Measurements from ENCODE around the gene MTA3.

MTA3 gene

DNA sequence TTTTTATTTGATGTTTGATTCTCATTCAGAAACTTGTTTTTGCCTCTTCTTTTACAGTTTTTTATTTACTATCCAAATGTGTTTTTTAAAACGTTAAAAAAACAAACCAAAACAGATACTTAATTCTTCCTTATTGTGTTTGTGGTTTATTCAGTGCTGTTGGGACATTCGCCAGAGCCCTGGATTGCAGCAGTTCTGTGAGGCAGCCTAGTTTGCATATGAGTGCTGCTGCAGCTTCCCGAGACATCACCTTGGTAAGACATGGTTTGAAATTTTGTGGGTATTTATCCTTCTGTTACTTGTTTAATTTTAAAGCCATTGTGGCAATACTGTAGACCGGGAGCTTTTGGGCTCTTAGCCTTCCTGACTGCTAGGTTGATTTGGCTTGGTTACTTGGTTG is 91.2 kb downstream of the MTA3 start:
- DNase-seq (ENCODE audit: low read depth in 2 of 2): peak; percentile 28 to 29
- no peak overlapping the region for H3K4me3 ChIP-seq (replicated peaks in 1 of 2; ENCODE audit: low read depth in 2 of 2, low read length in 2 of 2)
- TF ChIP-seq, protein P1, sequence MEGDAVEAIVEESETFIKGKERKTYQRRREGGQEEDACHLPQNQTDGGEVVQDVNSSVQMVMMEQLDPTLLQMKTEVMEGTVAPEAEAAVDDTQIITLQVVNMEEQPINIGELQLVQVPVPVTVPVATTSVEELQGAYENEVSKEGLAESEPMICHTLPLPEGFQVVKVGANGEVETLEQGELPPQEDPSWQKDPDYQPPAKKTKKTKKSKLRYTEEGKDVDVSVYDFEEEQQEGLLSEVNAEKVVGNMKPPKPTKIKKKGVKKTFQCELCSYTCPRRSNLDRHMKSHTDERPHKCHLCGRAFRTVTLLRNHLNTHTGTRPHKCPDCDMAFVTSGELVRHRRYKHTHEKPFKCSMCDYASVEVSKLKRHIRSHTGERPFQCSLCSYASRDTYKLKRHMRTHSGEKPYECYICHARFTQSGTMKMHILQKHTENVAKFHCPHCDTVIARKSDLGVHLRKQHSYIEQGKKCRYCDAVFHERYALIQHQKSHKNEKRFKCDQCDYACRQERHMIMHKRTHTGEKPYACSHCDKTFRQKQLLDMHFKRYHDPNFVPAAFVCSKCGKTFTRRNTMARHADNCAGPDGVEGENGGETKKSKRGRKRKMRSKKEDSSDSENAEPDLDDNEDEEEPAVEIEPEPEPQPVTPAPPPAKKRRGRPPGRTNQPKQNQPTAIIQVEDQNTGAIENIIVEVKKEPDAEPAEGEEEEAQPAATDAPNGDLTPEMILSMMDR (IDR thresholded peaks at IDR 0.05; ENCODE audit: low read depth, low read length): no peak

DNA sequence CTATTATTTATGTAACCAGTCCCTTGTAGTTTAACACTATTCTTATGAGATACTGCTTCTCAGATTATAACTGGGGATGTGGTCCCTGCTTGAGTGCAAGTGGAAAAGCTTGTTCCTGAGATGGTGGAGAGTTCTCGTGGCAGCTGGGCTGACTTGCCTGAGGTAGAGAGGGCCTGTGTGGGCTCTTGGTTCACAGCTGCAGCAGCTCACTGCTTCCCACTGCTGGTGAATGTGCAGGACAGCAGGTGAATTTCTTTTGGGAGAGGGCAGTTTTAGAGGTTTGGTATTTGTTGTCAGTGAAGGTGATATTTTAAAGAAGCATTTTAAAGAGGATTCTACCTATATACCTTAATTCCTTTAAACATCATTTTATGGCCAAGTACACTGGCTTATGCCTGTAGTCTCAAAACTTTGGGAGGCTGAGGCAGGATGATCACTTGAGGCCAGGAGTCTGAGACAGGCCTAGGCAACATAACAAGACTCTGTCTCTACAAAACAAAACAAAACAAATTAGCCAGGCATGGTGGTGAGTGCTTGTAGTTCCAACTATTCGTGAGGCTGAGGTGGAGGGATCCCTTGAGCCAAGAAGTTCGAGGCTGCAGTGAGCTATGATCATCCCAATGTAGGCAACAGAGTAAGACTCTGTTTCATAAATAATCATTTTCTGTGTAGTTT is 94.8 kb downstream of the MTA3 start:
- TF ChIP-seq, protein P1 (IDR thresholded peaks at IDR 0.05; ENCODE audit: low read depth, low read length): peak; percentile 100
- no peak overlapping the region for H3K4me3 ChIP-seq (replicated peaks in 1 of 2; ENCODE audit: low read depth in 2 of 2, low read length in 2 of 2)
- DNase-seq (ENCODE audit: low read depth in 2 of 2): peak; percentile 83 to 85

DNA sequence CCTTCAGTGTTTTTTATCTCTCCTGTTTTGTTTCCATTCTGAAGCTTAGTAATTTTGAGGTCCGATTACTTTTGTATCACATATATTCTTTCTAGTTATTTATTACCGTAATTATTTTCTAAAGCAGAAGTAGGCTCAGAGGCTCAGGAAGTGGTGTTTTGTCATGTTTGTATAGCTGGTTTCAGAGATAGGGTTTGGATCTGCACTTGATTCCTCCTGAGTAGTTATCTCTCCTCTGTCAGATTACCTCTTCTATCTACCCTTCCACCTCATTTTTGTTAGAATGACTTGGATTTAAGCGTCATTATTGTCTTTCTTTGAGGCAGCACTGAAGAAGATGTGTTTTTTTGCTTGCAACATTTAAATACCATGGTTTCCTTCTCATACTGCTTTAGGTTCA is 95.4 kb downstream of the MTA3 start:
- no peak for DNase-seq (ENCODE audit: low read depth in 2 of 2)
- no peak overlapping the region for H3K4me3 ChIP-seq (replicated peaks in 1 of 2; ENCODE audit: low read depth in 2 of 2, low read length in 2 of 2)
- TF ChIP-seq, protein P1 (IDR thresholded peaks at IDR 0.05; ENCODE audit: low read depth, low read length): no peak

DNA sequence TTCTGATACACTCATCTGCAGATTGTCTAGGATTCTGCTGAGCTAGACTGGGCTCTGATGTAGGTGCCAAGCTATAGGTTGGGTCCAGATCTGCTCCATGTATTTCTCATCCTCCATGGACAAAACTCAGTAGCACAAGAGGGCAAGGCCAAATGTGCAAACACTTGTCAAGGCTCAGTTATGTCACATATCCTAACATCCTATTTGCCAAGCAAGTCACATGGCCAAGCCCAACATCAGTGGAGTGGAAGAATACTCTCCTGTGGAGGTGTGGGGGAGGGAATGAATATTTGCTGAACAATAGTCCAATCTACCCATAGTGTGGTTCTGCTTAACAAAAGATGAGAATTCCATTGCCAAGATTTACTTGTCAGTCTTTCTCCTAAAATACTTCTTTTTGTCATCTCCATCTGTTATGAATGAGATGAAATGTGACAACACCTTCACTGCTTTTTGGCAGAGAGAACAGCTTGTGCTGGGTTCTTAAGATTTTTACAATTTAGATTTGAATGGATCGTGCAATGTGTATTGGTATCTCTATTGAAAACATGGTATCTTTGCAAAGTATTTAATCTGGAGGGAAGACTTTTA is 105.7 kb downstream of the MTA3 start:
- DNase-seq (ENCODE audit: low read depth in 2 of 2): no peak
- no peak overlapping the region for H3K4me3 ChIP-seq (replicated peaks in 1 of 2; ENCODE audit: low read depth in 2 of 2, low read length in 2 of 2)
- TF ChIP-seq, protein P1 (IDR thresholded peaks at IDR 0.05; ENCODE audit: low read depth, low read length): no peak

DNA sequence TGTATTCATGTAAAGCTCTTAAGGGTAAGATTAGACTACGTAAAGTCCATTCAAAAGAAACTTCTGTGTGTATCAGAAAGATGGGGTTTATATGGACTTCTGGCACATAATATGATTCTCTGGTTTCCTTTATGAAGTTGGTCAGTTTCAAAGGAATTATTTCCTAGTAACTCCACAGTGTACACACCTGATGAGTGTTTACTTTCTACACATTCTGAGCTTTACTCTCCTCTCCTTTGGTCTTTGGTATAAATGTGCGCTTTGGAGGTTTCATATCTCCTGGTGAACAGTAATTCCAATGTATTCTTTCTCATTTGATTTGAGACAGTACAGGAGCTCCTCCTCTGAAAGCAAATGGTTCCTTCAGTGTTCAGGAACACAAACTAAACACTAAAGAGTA is 107.4 kb downstream of the MTA3 start:
- no peak overlapping the region for H3K4me3 ChIP-seq (replicated peaks in 1 of 2; ENCODE audit: low read depth in 2 of 2, low read length in 2 of 2)
- TF ChIP-seq, protein P1 (IDR thresholded peaks at IDR 0.05; ENCODE audit: low read depth, low read length): no peak
- DNase-seq (ENCODE audit: low read depth in 2 of 2): no peak

DNA sequence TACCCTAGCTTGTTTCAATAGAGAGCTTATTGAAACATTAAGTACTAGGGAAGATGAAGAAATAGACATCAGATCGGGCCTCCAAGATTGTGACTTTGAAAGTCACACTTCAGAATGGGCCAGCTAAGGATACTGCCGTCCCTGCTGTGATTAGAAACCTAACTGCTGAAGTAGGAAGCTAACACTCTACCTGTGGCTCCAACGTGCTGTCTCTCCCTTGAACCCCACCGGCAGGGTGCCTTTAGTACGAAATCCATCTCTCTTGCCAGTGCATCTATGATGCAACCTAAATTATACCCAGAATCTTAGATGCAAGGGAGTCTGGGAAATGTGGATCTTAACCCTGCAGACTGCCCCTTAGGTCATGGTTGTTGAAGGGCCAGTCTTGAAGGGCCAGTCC is 116.9 kb downstream of the MTA3 start:
- TF ChIP-seq, protein P1 (IDR thresholded peaks at IDR 0.05; ENCODE audit: low read depth, low read length): no peak
- no peak for DNase-seq (ENCODE audit: low read depth in 2 of 2)
- H3K4me3 ChIP-seq (replicated peaks in 1 of 2; ENCODE audit: low read depth in 2 of 2, low read length in 2 of 2): no peak overlapping the region

All from cardiac fibroblast (primary cell).